HepG2 (cell line): ENCODE measurements around the gene PIGBOS1.

Experiments used
- ARHGAP35 ChIP-seq: sonication (generic); formaldehyde crosslinking; IDR thresholded peaks from 2 replicates; pipeline ENCODE4 v1.9.0; 2022; ENCODE audit warnings: mild to moderate bottlenecking, inconsistent platforms, moderate library complexity, missing genetic modification reagents, borderline replicate concordance
- CHD2 ChIP-seq: IDR thresholded peaks from 2 replicates; pipeline ENCODE4 v1.6.1; 2011; ENCODE audit warnings: low read depth, low read length, improper control_type of control experiment
- CHD4 ChIP-seq: fragments of 200-600 bp; sonication (generic); IDR thresholded peaks from 2 replicates; pipeline ENCODE4 v1.7.0; 2017; ENCODE audit warnings: mild to moderate bottlenecking, low read length, borderline replicate concordance
- EP300 ChIP-seq, 3 experiments: sonication (generic) in 1 of 3; formaldehyde crosslinking in 1 of 3; IDR thresholded peaks; 2 replicates each; pipeline versions ENCODE4 v1.5.1 to v1.6.1; 2011 to 2020; ENCODE audit warnings: low read depth in 2 of 3, low read length in 2 of 3, borderline replicate concordance in 1 of 3, improper control_type of control experiment in 1 of 3, mild to moderate bottlenecking in 1 of 3, missing genetic modification reagents in 1 of 3, moderate library complexity in 1 of 3
- EZH2 ChIP-seq: conservative IDR thresholded peaks from 2 replicates; pipeline ENCODE4 v1.6.1; 2012; ENCODE audit warnings: mild to moderate bottlenecking, low read depth, low read length, moderate library complexity
- HDAC6 ChIP-seq: fragments of 200-600 bp; sonication (generic); IDR thresholded peaks from 2 replicates; pipeline ENCODE4 v1.7.0; 2017; ENCODE audit warnings: mild to moderate bottlenecking, antibody characterized with exemption, low read length, low read depth
- HMG20A ChIP-seq: IDR thresholded peaks from 2 replicates; pipeline ENCODE4 v1.6.1; 2016; ENCODE audit warnings: borderline replicate concordance
- NFE2 ChIP-seq: sonication (generic); formaldehyde crosslinking; IDR thresholded peaks from 2 replicates; pipeline ENCODE4 v1.4.0; 2020; ENCODE audit warnings: missing genetic modification reagents
- ZFYVE20 ChIP-seq: sonication (generic); formaldehyde crosslinking; IDR thresholded peaks from 2 replicates; pipeline ENCODE4 v1.8.0; 2023; ENCODE audit warnings: low read depth, mild to moderate bottlenecking, moderate library complexity, missing genetic modification reagents, borderline replicate concordance
- ZNF382 ChIP-seq: sonication (generic); formaldehyde crosslinking; IDR thresholded peaks from 2 replicates; pipeline ENCODE4 v1.5.0; 2020; ENCODE audit warnings: missing genetic modification reagents, mild to moderate bottlenecking, borderline replicate concordance
- ZNF780A ChIP-seq: sonication (generic); formaldehyde crosslinking; IDR thresholded peaks from 2 replicates; pipeline ENCODE4 v1.8.0; 2022; ENCODE audit warnings: mild to moderate bottlenecking, missing genetic modification reagents, moderate library complexity

DNA sequence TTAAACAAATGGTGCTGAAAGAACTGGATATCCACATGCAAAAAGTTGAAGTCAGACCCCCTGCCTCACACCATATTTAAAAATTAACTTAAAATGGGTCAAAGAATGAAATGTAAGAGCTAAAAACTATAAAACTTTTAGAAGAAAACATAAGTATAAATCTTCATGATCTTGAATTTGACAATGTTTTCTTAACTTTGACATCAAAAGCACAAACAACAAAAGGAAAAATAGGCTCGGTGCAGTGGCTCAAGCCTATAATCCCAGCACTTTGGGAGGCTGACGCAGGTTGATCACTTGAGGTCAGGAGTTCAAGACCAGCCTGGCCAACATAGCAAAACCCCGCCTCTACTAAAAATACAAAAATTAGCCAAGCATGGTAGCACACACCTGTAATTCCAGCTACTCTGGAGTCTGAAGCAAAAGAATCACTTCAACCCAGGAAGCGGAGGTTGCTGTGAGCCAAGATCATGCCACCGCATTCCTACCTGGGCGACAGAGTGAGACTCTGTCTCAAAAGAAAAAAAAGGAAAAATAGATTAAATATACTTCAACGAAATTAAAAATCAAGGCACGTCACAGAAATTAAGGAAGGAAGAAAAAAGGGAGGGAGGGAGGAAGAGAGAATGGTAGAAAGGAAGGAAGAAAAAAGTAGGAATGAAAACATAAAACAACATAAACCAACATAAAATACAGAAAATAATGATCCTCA is 30.8 kb downstream of the PIGBOS1 start:
- TF ChIP-seq CHD2 (no peak), EP300 (IDR thresholded peaks at IDR 0.05; ENCODE audit: low read depth in 2 of 2, low read length in 2 of 2) (no peak), EP300 (CRISPR knock-in tag; IDR thresholded peaks at IDR 0.05; ENCODE audit: borderline replicate concordance) (no peak), ZNF382 (CRISPR knock-in tag) (no peak), HDAC6 (no peak), EZH2 (no peak), ARHGAP35 (no peak), ZFYVE20 (CRISPR knock-in tag) (no peak), CHD4 (no peak), ZNF780A (CRISPR knock-in tag) (no peak), HMG20A (no peak), NFE2 (no peak)
